Spleen (tissue), 7 donors: Measurements from ENCODE around the gene PUM2.
A peak's percentile ranks its signal among the peaks of the same experiment; 100 is the strongest.

Experiments
- CTCF ChIP-seq, 11 experiments: fragments of 200-600 bp in 7 of 11; fragments of 450-650 bp in 4 of 11; sonication (generic) in 4 of 11; IDR thresholded peaks in 8 of 11; conservative IDR thresholded peaks in 3 of 11; 1 replicate in 7 of 11; 2 replicates in 4 of 11; pipeline versions ENCODE4 v1.4.0 to v1.8.0; 2016 to 2021; ENCODE audit warnings: antibody characterized with exemption in 11 of 11, inconsistent platforms in 4 of 11, mild to moderate bottlenecking in 1 of 11
- POLR2A ChIP-seq, 3 donors: fragments of 450-650 bp; IDR thresholded peaks; one replicate each; pipeline ENCODE4 v1.5.1; 2017; ENCODE audit warnings: antibody characterized with exemption in 3 of 3, mild to moderate bottlenecking in 1 of 3
- POLR2AphosphoS5 ChIP-seq, 3 donors: sonication (generic); formaldehyde crosslinking; IDR thresholded peaks; one replicate each; pipeline ENCODE4 v1.5.1; 2017; ENCODE audit warnings: antibody characterized with exemption in 3 of 3
- donor health status: DM: no; HTN: no; CAD: no; lungs with moderate emphysema.
- donor health status: DM: no; HTN: no; CAD: no.
- donor health status: DM: no; HTN: no; CAD: no.

- TF ChIP-seq CTCF (IDR thresholded peaks at IDR 0.05 in 8 of 11, conservative IDR thresholded peaks at IDR 0.05 in 3 of 11), result peak in 6 of 11 experiments; percentile 14 to 58 (median 42)
- TF ChIP-seq POLR2A (IDR thresholded peaks at IDR 0.05), result peak; percentile 45 to 65 (median 63)
- TF ChIP-seq POLR2AphosphoS5 (IDR thresholded peaks at IDR 0.05), result peak; percentile 94 to 98 (median 97)
Measured at GRCh38 chr2:20350753-20351554, at the start of gene PUM2.
